SK-N-SH treated with all-trans-retinoic acid at 6 μM for 48 hours (cell line): ENCODE data around the gene PSMA5.

Experiments
- ATAC-seq: fragments of 200-7000 bp; cut with Tn5 transposase; 3 replicates; pipeline ENCODE4 v1.9.1; 2020; ENCODE audit warnings: mild to moderate bottlenecking, moderate library complexity
- ARNTL ChIP-seq: fragments of 450-650 bp; formaldehyde crosslinking; IDR thresholded peaks from 2 replicates; pipeline ENCODE4 v1.5.0; 2020; ENCODE audit warnings: low read depth, mild to moderate bottlenecking, moderate library complexity, borderline replicate concordance
- BACH2 ChIP-seq: fragments of 250-450 bp; sonication (Bioruptor Pico); IDR thresholded peaks from 2 replicates; pipeline ENCODE4 v1.9.0; 2021; ENCODE audit warnings: mild to moderate bottlenecking, borderline replicate concordance
- CREB5 ChIP-seq: fragments of 250-450 bp; sonication (Bioruptor Pico); IDR thresholded peaks from 2 replicates; pipeline ENCODE4 v1.5.1; 2020; ENCODE audit warnings: low read depth, mild to moderate bottlenecking, moderate library complexity
- CSDC2 ChIP-seq: fragments of 250-450 bp; sonication (Bioruptor Pico); IDR thresholded peaks from 2 replicates; pipeline ENCODE4 v1.5.0; 2020; ENCODE audit warnings: mild to moderate bottlenecking, moderate library complexity
- CSRNP3 ChIP-seq: fragments of 250-450 bp; sonication (Bioruptor Pico); IDR thresholded peaks from 2 replicates; pipeline ENCODE4 v1.5.1; 2021; ENCODE audit warnings: mild to moderate bottlenecking, moderate library complexity
- ESRRG ChIP-seq: fragments of 250-450 bp; sonication (Bioruptor Pico); IDR thresholded peaks from 2 replicates; pipeline ENCODE4 v1.6.1; 2021; ENCODE audit warnings: mild to moderate bottlenecking
- GLIS3 ChIP-seq: fragments of 250-450 bp; sonication (Bioruptor Pico); IDR thresholded peaks from 2 replicates; pipeline ENCODE4 v1.5.0; 2020; ENCODE audit warnings: mild to moderate bottlenecking, moderate library complexity
- ISL1 ChIP-seq: fragments of 250-450 bp; sonication (Bioruptor Pico); IDR thresholded peaks from 2 replicates; pipeline ENCODE4 v2.1.2; 2022; ENCODE audit warnings: mild to moderate bottlenecking, moderate library complexity
- OSR1 ChIP-seq: fragments of 250-450 bp; sonication (Bioruptor Pico); IDR thresholded peaks from 2 replicates; pipeline ENCODE4 v1.8.0; 2022; ENCODE audit warnings: moderate library complexity, mild to moderate bottlenecking, inconsistent platforms
- PATZ1 ChIP-seq: fragments of 250-450 bp; sonication (Bioruptor Pico); IDR thresholded peaks from 2 replicates; pipeline ENCODE4 v1.8.0; 2020; ENCODE audit warnings: mild to moderate bottlenecking, moderate library complexity, borderline replicate concordance
- POU6F1 ChIP-seq: fragments of 250-450 bp; sonication (Bioruptor Pico); IDR thresholded peaks from 2 replicates; pipeline ENCODE4 v1.8.0; 2021; ENCODE audit warnings: low read depth, mild to moderate bottlenecking, moderate library complexity, borderline replicate concordance
- PPARA ChIP-seq: fragments of 250-450 bp; sonication (Bioruptor Pico); IDR thresholded peaks from 2 replicates; pipeline ENCODE4 v1.5.0; 2020; ENCODE audit warnings: mild to moderate bottlenecking, borderline replicate concordance
- RARB ChIP-seq: fragments of 250-450 bp; sonication (Bioruptor Pico); IDR thresholded peaks from 2 replicates; pipeline ENCODE4 v1.8.0; 2021; ENCODE audit warnings: mild to moderate bottlenecking, moderate library complexity
- TCF4 ChIP-seq: fragments of 250-450 bp; sonication (Bioruptor Pico); IDR thresholded peaks from 2 replicates; pipeline ENCODE4 v1.8.0; 2021; ENCODE audit warnings: mild to moderate bottlenecking, moderate library complexity, borderline replicate concordance
- TOX ChIP-seq: fragments of 250-450 bp; sonication (Bioruptor Pico); IDR thresholded peaks from 2 replicates; pipeline ENCODE4 v1.8.0; 2021; ENCODE audit warnings: mild to moderate bottlenecking, moderate library complexity, borderline replicate concordance
- TSHZ2 ChIP-seq: fragments of 250-450 bp; sonication (Bioruptor Pico); IDR thresholded peaks from 2 replicates; pipeline ENCODE4 v1.5.0; 2020; ENCODE audit warnings: mild to moderate bottlenecking, moderate library complexity
- ZC3H10 ChIP-seq: fragments of 250-450 bp; sonication (Bioruptor Pico); IDR thresholded peaks from 2 replicates; pipeline ENCODE4 v1.5.1; 2021; ENCODE audit warnings: mild to moderate bottlenecking, moderate library complexity
- ZFP3 ChIP-seq: fragments of 250-450 bp; sonication (Bioruptor Pico); IDR thresholded peaks from 2 replicates; pipeline ENCODE4 v1.5.0; 2020; ENCODE audit warnings: mild to moderate bottlenecking, moderate library complexity
- ZFP30 ChIP-seq: fragments of 450-650 bp; formaldehyde crosslinking; IDR thresholded peaks from 2 replicates; pipeline ENCODE4 v1.5.0; 2022; ENCODE audit warnings: mild to moderate bottlenecking, moderate library complexity
- ZNF565 ChIP-seq: fragments of 450-650 bp; formaldehyde crosslinking; conservative IDR thresholded peaks from 2 replicates; pipeline ENCODE4 v1.5.0; 2020; ENCODE audit warnings: low read depth, mild to moderate bottlenecking, moderate library complexity
- ZNF70 ChIP-seq: fragments of 450-650 bp; formaldehyde crosslinking; IDR thresholded peaks from 2 replicates; pipeline ENCODE4 v1.5.0; 2020; ENCODE audit warnings: mild to moderate bottlenecking, moderate library complexity
- ZNF8 ChIP-seq: fragments of 450-650 bp; formaldehyde crosslinking; IDR thresholded peaks from 2 replicates; pipeline ENCODE4 v1.5.0; 2020; ENCODE audit warnings: mild to moderate bottlenecking, moderate library complexity

Gene PSMA5

GRCh38 chr1:109365642-109366204 is 60.5 kb downstream of the PSMA5 start:
- no peak for ATAC-seq
- TF ChIP-seq BACH2 (CRISPR knock-in tag), result no peak

GRCh38 chr1:109361649-109362048 is 64.6 kb downstream of the PSMA5 start:
- no peak for TF ChIP-seq CSRNP3 (CRISPR knock-in tag)
- TF ChIP-seq TCF4 (CRISPR knock-in tag), result no peak
- TF ChIP-seq ZNF8 (CRISPR knock-in tag), result no peak
- TF ChIP-seq ARNTL (CRISPR knock-in tag), result no peak
- no peak for ATAC-seq

GRCh38 chr1:109361069-109361468 is 65.2 kb downstream of the PSMA5 start:
- TF ChIP-seq POU6F1 (CRISPR knock-in tag), result no peak
- no peak for TF ChIP-seq RARB
- TF ChIP-seq PPARA (CRISPR knock-in tag), result no peak
- no peak for TF ChIP-seq OSR1 (CRISPR knock-in tag)
- TF ChIP-seq CSDC2, result no peak
- ATAC-seq, result no peak

- no peak for ATAC-seq
- TF ChIP-seq GLIS3 (CRISPR knock-in tag), result no peak
- no peak for TF ChIP-seq TOX (CRISPR knock-in tag)
- TF ChIP-seq ZFP3 (CRISPR knock-in tag), result 0 out of 2 replicates have a peak, but pooled peaks have one; percentile 18
- TF ChIP-seq ARNTL (CRISPR knock-in tag), result no peak
- TF ChIP-seq CSRNP3 (CRISPR knock-in tag), result no peak
- no peak for TF ChIP-seq ZNF70 (CRISPR knock-in tag)
- no peak for TF ChIP-seq ZNF565 (CRISPR knock-in tag)
- TF ChIP-seq ZC3H10 (CRISPR knock-in tag), result no peak
- TF ChIP-seq TSHZ2 (CRISPR knock-in tag), result no peak
- TF ChIP-seq OSR1 (CRISPR knock-in tag), result no peak
- no peak for TF ChIP-seq RARB
- peak; percentile 73 for TF ChIP-seq ISL1 (CRISPR knock-in tag)
- TF ChIP-seq ZFP30 (CRISPR knock-in tag), result no peak
- TF ChIP-seq PATZ1 (CRISPR knock-in tag), result no peak
- TF ChIP-seq BACH2 (CRISPR knock-in tag), result no peak
- TF ChIP-seq CREB5 (CRISPR knock-in tag), result no peak
- no peak for TF ChIP-seq ZNF8 (CRISPR knock-in tag)
- no peak for TF ChIP-seq ESRRG
These were observed 68.6 kb downstream of the PSMA5 start for GRCh38 chr1:109357616-109358015.
